Hepatocyte (in vitro differentiated cells): Measurements from ENCODE around the gene GPR132. TPM values are rescaled to one million over a fixed set of nuclear protein-coding genes. Genes with fewer than 3 reads are reported as not detected.
"Not testable (repeated sequence)": the region's sequence is repeated elsewhere in the genome, so short reads cannot be mapped to it uniquely, and the experiment has no call there.

Source experiments
- DNase-seq: peaks from one replicate; pipeline ENCODE4 v3.0.0-alpha.2; 2016; ENCODE audit warnings: low spot score
- H2AFZ ChIP-seq: fragments of 200-600 bp; sonication (generic); 2 replicates; pipeline ENCODE4 v1.6.0; 2016; ENCODE audit warnings: antibody characterized with exemption, mild to moderate bottlenecking
- H3K27ac ChIP-seq: fragments of 200-600 bp; sonication (generic); 2 replicates; pipeline ENCODE4 v1.5.1; 2016; ENCODE audit warnings: mild to moderate bottlenecking
- H3K27me3 ChIP-seq: fragments of 200-600 bp; sonication (generic); 2 replicates; pipeline ENCODE4 v1.6.1; 2016
- H3K36me3 ChIP-seq: fragments of 200-600 bp; sonication (generic); replicated peaks from 2 replicates; pipeline ENCODE4 v1.5.1; 2016; ENCODE audit warnings: low read depth; ENCODE audit not compliant: insufficient read depth
- H3K4me1 ChIP-seq: fragments of 200-600 bp; sonication (generic); 2 replicates; pipeline ENCODE4 v1.5.1; 2016; ENCODE audit warnings: mild to moderate bottlenecking, moderate library complexity; ENCODE audit not compliant: insufficient read depth
- H3K4me2 ChIP-seq: fragments of 200-600 bp; sonication (generic); 2 replicates; pipeline ENCODE4 v1.6.0; 2016
- H3K4me3 ChIP-seq: fragments of 200-600 bp; sonication (generic); 2 replicates; pipeline ENCODE4 v1.5.1; 2016; ENCODE audit warnings: mild to moderate bottlenecking
- H3K79me2 ChIP-seq: fragments of 200-600 bp; sonication (generic); 2 replicates; pipeline ENCODE4 v1.6.0; 2017; ENCODE audit warnings: mild to moderate bottlenecking
- H3K9me2 ChIP-seq: fragments of 200-600 bp; sonication (generic); replicated peaks from 2 replicates; pipeline ENCODE4 v1.6.0; 2017; ENCODE audit warnings: mild to moderate bottlenecking; ENCODE audit not compliant: insufficient read depth
- H3K9me3 ChIP-seq: fragments of 200-600 bp; sonication (generic); 2 replicates; pipeline ENCODE4 v1.5.1; 2016; ENCODE audit warnings: low read depth, mild to moderate bottlenecking
- H4K20me1 ChIP-seq: fragments of 200-600 bp; sonication (generic); 2 replicates; pipeline ENCODE4 v1.6.0; 2016; ENCODE audit warnings: mild to moderate bottlenecking; ENCODE audit not compliant: insufficient read depth, poor library complexity, severe bottlenecking
- CTCF ChIP-seq: fragments of 200-600 bp; sonication (generic); IDR thresholded peaks from 2 replicates; pipeline ENCODE4 v1.5.1; 2016; ENCODE audit warnings: antibody characterized with exemption, mild to moderate bottlenecking; ENCODE audit not compliant: poor library complexity
- EZH2 ChIP-seq: fragments of 200-600 bp; sonication (generic); IDR thresholded peaks from 2 replicates; pipeline ENCODE4 v1.6.1; 2016; ENCODE audit warnings: antibody characterized with exemption, mild to moderate bottlenecking, borderline replicate concordance
- EZH2phosphoT487 ChIP-seq: fragments of 200-600 bp; sonication (generic); IDR thresholded peaks from one replicate; pipeline ENCODE4 v1.6.1; 2018; ENCODE audit warnings: antibody characterized with exemption, mild to moderate bottlenecking, low read depth, moderate library complexity; ENCODE audit not compliant: unreplicated experiment, severe bottlenecking
- WGBS: methylation state at CpG from one replicate; pipeline ENCODE4 v1.1.6; 2016; ENCODE audit warnings: low lambda C conversion rate; ENCODE audit errors: missing lambda C conversion rate; 5-methylcytosine and 5-hydroxymethylcytosine counted together
- polyA plus RNA-seq: library from polyadenylated mRNA; unstranded; fragments of >200 nt; fragmentation: Nextera tagmentation; extraction: Ambion mirVana; gene quantifications from 2 replicates; pipeline ENCODE4 v1.2.1, GENCODE V29; 2016
- total RNA-seq: library from RNA; depleted of rRNA; stranded (reverse); fragments of >200 nt; gene quantifications from 2 replicates; pipeline ENCODE4 v1.2.3, GENCODE V29; 2014

The GPR132 gene
- total and polyA plus RNA-seq, 2 experiments from 2014 or later: 0.41 to 0.83 TPM

- H3K4me3 ChIP-seq: no peak overlapping the region
- no peak overlapping the region for H3K4me2 ChIP-seq
- H3K36me3 ChIP-seq: no peaks in the 10 kb centered on the region
- H4K20me1 ChIP-seq: no peaks in the 10 kb centered on the region
- H3K27ac ChIP-seq: peak overlapping the region; percentile 76
- no peaks in the 10 kb centered on the region for H3K27me3 ChIP-seq
- H3K79me2 ChIP-seq: no peaks in the 10 kb centered on the region
- no peaks in the 10 kb centered on the region for H3K9me3 ChIP-seq
- TF ChIP-seq CTCF (no peak), EZH2 (no peak), EZH2phosphoT487 (no peak)
- no peaks in the 10 kb centered on the region for H3K9me2 ChIP-seq
- DNase-seq: no peak
- 93% methylated on average over 10 of the region's 10 CpGs for WGBS
- H3K4me1 ChIP-seq: peaks cover 23% of the 10 kb centered on the region
- H2AFZ ChIP-seq: no peak overlapping the region
Observed at GRCh38 chr14:105064001-105064400, 1.2 kb downstream of the GPR132 start.

- H3K4me3 ChIP-seq, H3K4me2 ChIP-seq, H2AFZ ChIP-seq, H3K9me3 ChIP-seq, H3K27me3 ChIP-seq, DNase-seq, H3K79me2 ChIP-seq, H3K9me2 ChIP-seq, H3K27ac ChIP-seq, H4K20me1 ChIP-seq, H3K36me3 ChIP-seq: not testable (repeated sequence)
- WGBS: 88% methylated on average over 10 of the region's 10 CpGs
- H3K4me1 ChIP-seq: peaks cover 23% of the 10 kb centered on the region
Observed at GRCh38 chr14:105063506-105063905, 1.7 kb downstream of the GPR132 start.

GRCh38 chr14:105063056-105063455, 2.2 kb downstream of the GPR132 start:
- H3K79me2 ChIP-seq: no peaks in the 10 kb centered on the region
- H3K4me3 ChIP-seq: no peak overlapping the region
- no peak overlapping the region for H3K4me2 ChIP-seq
- no peaks in the 10 kb centered on the region for H3K36me3 ChIP-seq
- no peaks in the 10 kb centered on the region for H3K9me2 ChIP-seq
- H3K9me3 ChIP-seq: no peaks in the 10 kb centered on the region
- TF ChIP-seq CTCF (no peak), EZH2 (no peak), EZH2phosphoT487 (no peak)
- no peak overlapping the region for H2AFZ ChIP-seq
- H4K20me1 ChIP-seq: no peaks in the 10 kb centered on the region
- no peak for DNase-seq
- H3K27me3 ChIP-seq: no peaks in the 10 kb centered on the region
- peaks cover 23% of the 10 kb centered on the region for H3K4me1 ChIP-seq
- 88% methylated on average over 10 of the region's 10 CpGs for WGBS
- H3K27ac ChIP-seq: no peak overlapping the region

- H3K4me3 ChIP-seq: no peak overlapping the region
- H2AFZ ChIP-seq: no peak overlapping the region
- peaks cover 23% of the 10 kb centered on the region for H3K4me1 ChIP-seq
- H3K9me3 ChIP-seq: no peaks in the 10 kb centered on the region
- no peak overlapping the region for H3K27ac ChIP-seq
- no peaks in the 10 kb centered on the region for H4K20me1 ChIP-seq
- H3K27me3 ChIP-seq: no peaks in the 10 kb centered on the region
- no peak for DNase-seq
- H3K4me2 ChIP-seq: no peak overlapping the region
- no peak for TF ChIP-seq CTCF
- TF ChIP-seq EZH2: no peak
- no peak for TF ChIP-seq EZH2phosphoT487
- no peaks in the 10 kb centered on the region for H3K36me3 ChIP-seq
- no peaks in the 10 kb centered on the region for H3K9me2 ChIP-seq
- 89% methylated on average over 7 of the region's 7 CpGs for WGBS
- no peaks in the 10 kb centered on the region for H3K79me2 ChIP-seq
Observed at GRCh38 chr14:105062048-105062433, 3.2 kb downstream of the GPR132 start.
